Measurements from ENCODE around the gene MUSK. TPM values are rescaled to one million over a fixed set of nuclear protein-coding genes. Genes with fewer than 3 reads are reported as not detected.

Gene MUSK
- total and polyA plus RNA-seq, 2 donors (not counting 1 experiment from before 2014, with no cell fraction given) = not detected

- Histone ChIP-seq H3K36me3 (replicated peaks in 1 of 2; ENCODE audit: control extremely low read depth in 1 of 2, control insufficient read depth in 1 of 2, extremely low read depth in 1 of 2, insufficient read depth in 2 of 2, low read length in 1 of 2) (no peaks in the 10 kb centered on the region), H3K27ac (ENCODE audit: low read length in 2 of 2) (no peak overlapping the region), H3K4me2 (replicated peaks; ENCODE audit: low read depth, low read length, poor library complexity, severe bottlenecking) (no peak overlapping the region), H3K4me3 (ENCODE audit: control extremely low read depth in 1 of 5, extremely low read depth in 1 of 5, insufficient read depth in 1 of 5, low read depth in 2 of 5, low read length in 4 of 5) (no peak overlapping the region), H3K9me3 (ENCODE audit: control extremely low read depth in 1 of 3, control insufficient read depth in 2 of 3, insufficient read depth in 1 of 3, low read length in 2 of 3) (no peaks in the 10 kb centered on the region), H2AFZ (ENCODE audit: insufficient read depth, low read depth, low read length, poor library complexity, severe bottlenecking) (no peak overlapping the region), H3K4me1 (ENCODE audit: control insufficient read depth in 2 of 2, insufficient read depth in 2 of 2, low read length in 2 of 2) (no peaks in the 10 kb centered on the region), H3K27me3 (replicated peaks in 1 of 4; ENCODE audit: control extremely low read depth in 1 of 4, control insufficient read depth in 3 of 4, insufficient read depth in 4 of 4, low read length in 3 of 4) (no peaks in the 10 kb centered on the region), H3K9ac (ENCODE audit: low read length) (no peak overlapping the region), H4K20me1 (ENCODE audit: control insufficient read depth, insufficient read depth, low read length, poor library complexity, severe bottlenecking) (no peaks in the 10 kb centered on the region), H3K79me2 (ENCODE audit: control insufficient read depth, insufficient read depth, low read length) (no peaks in the 10 kb centered on the region)
- Mint-ChIP-seq H3K4me1 (no peaks in the 10 kb centered on the region), H3K9me3 (ENCODE audit: insufficient read depth) (no peaks in the 10 kb centered on the region), H3K4me3 (no peak overlapping the region), H3K27ac (no peak overlapping the region), H3K27me3 (no peaks in the 10 kb centered on the region)
- no CpG with 5 or more reads among the region's 1 CpG for WGBS (ENCODE audit: insufficient coverage)
- intact Hi-C loops (cut with micrococcal nuclease) = no loop called here
- TF ChIP-seq EZH2 (IDR thresholded peaks at IDR 0.05; ENCODE audit: borderline replicate concordance, insufficient read depth, low read depth, low read length, poor library complexity, severe bottlenecking) = no peak
- no peak for TF ChIP-seq CTCF (IDR thresholded peaks at IDR 0.05)
- no peak for ATAC-seq (ENCODE audit: low read depth)
- POLR2A ChIA-PET = no interaction called here
- DNase-seq = no peak
- CTCF ChIA-PET = no interaction called here
These were observed 59.5 kb downstream of the MUSK start for GRCh38 chr9:110728058-110728457.

DNA sequence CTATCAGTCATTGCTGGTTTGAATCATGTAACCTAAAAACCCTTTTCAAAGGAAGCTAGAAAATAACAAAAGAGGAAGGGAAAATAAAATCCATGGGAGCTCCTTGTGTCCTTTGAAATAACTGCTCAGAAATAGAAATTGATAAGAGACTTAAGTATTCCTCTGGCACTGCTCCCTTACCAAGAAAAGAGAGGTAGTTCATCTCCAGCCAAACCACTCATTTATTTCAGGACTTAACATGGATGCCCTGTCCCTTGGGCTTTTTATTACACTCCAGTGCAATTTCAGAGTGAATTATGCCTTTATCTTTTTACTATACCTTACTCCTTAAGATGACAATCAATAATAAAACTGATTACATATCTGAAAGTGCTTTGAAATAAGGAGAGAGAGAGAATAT is 61.0 kb downstream of the MUSK start:
- CTCF ChIA-PET = interaction anchor here (0.6 kb wide), 1 partner anchor 15 kb away, joined by 3 read pairs; no protein-coding TSS in a partner anchor
- Histone ChIP-seq H3K9me3 (ENCODE audit: control extremely low read depth in 1 of 3, control insufficient read depth in 2 of 3, insufficient read depth in 1 of 3, low read length in 2 of 3) (no peaks in the 10 kb centered on the region), H3K36me3 (replicated peaks in 1 of 2; ENCODE audit: control extremely low read depth in 1 of 2, control insufficient read depth in 1 of 2, extremely low read depth in 1 of 2, insufficient read depth in 2 of 2, low read length in 1 of 2) (no peaks in the 10 kb centered on the region), H3K4me1 (ENCODE audit: control insufficient read depth in 2 of 2, insufficient read depth in 2 of 2, low read length in 2 of 2) (no peaks in the 10 kb centered on the region), H3K27ac (ENCODE audit: low read length in 2 of 2) (no peak overlapping the region), H2AFZ (ENCODE audit: insufficient read depth, low read depth, low read length, poor library complexity, severe bottlenecking) (no peak overlapping the region), H4K20me1 (ENCODE audit: control insufficient read depth, insufficient read depth, low read length, poor library complexity, severe bottlenecking) (no peaks in the 10 kb centered on the region), H3K4me2 (replicated peaks; ENCODE audit: low read depth, low read length, poor library complexity, severe bottlenecking) (no peak overlapping the region), H3K79me2 (ENCODE audit: control insufficient read depth, insufficient read depth, low read length) (no peaks in the 10 kb centered on the region), H3K9ac (ENCODE audit: low read length) (no peak overlapping the region), H3K4me3 (ENCODE audit: control extremely low read depth in 1 of 5, extremely low read depth in 1 of 5, insufficient read depth in 1 of 5, low read depth in 2 of 5, low read length in 4 of 5) (no peak overlapping the region), H3K27me3 (replicated peaks in 1 of 4; ENCODE audit: control extremely low read depth in 1 of 4, control insufficient read depth in 3 of 4, insufficient read depth in 4 of 4, low read length in 3 of 4) (no peaks in the 10 kb centered on the region)
- intact Hi-C loops (cut with micrococcal nuclease) = no loop called here
- Mint-ChIP-seq H3K4me1 (no peaks in the 10 kb centered on the region), H3K27ac (no peak overlapping the region), H3K27me3 (no peaks in the 10 kb centered on the region), H3K4me3 (no peak overlapping the region), H3K9me3 (ENCODE audit: insufficient read depth) (no peaks in the 10 kb centered on the region)
- no peak for ATAC-seq (ENCODE audit: low read depth)
- POLR2A ChIA-PET = no interaction called here
- TF ChIP-seq CTCF (IDR thresholded peaks at IDR 0.05) (no peak), EZH2 (IDR thresholded peaks at IDR 0.05; ENCODE audit: borderline replicate concordance, insufficient read depth, low read depth, low read length, poor library complexity, severe bottlenecking) (no peak)
- no peak for DNase-seq
